ENCODE data around the gene CDHR2.

CDHR2 gene

GRCh38 chr5:176594554-176594953 lies 45.4 kb downstream of the CDHR2 start:
- H4K8ac ChIP-seq (ENCODE audit: low read depth, low read length), result no peak overlapping the region
- H2BK15ac ChIP-seq (replicated peaks; ENCODE audit: low read depth), result no peak overlapping the region
- no peak for DNase-seq
- no peak overlapping the region for H2BK120ac ChIP-seq (ENCODE audit: low read depth, low read length)
- no peak overlapping the region for H2AK5ac ChIP-seq (ENCODE audit: low read length)
- no CpG with 5 or more reads among the region's 8 CpGs for WGBS (ENCODE audit: extremely low coverage, insufficient coverage, low lambda C conversion rate)
- H3K4me3 ChIP-seq (ENCODE audit: low read length), result no peak overlapping the region
- no peak overlapping the region for H3K4me2 ChIP-seq (ENCODE audit: low read length)
- H3K79me1 ChIP-seq (ENCODE audit: low read length), result no peaks in the 10 kb centered on the region
- no peaks in the 10 kb centered on the region for H3K36me3 ChIP-seq (ENCODE audit: control insufficient read depth, insufficient read depth, low read length)
- no peak overlapping the region for H3K4ac ChIP-seq (ENCODE audit: low read depth, low read length)
- no peak overlapping the region for H3K18ac ChIP-seq (ENCODE audit: low read length)
- no peak overlapping the region for H3K23ac ChIP-seq (ENCODE audit: low read length)
- no peak overlapping the region for H4K5ac ChIP-seq (ENCODE audit: low read length)
- H3K9ac ChIP-seq (ENCODE audit: low read length), result no peak overlapping the region
- no peaks in the 10 kb centered on the region for H3K4me1 ChIP-seq (ENCODE audit: control insufficient read depth, low read depth, low read length)
- H3K79me2 ChIP-seq (ENCODE audit: control insufficient read depth, insufficient read depth, low read length), result no peaks in the 10 kb centered on the region
- H3K27me3 ChIP-seq (ENCODE audit: insufficient read depth, low read length, poor library complexity), result no peaks in the 10 kb centered on the region
- H2BK5ac ChIP-seq (ENCODE audit: low read length), result no peak overlapping the region
- no peak overlapping the region for H3K56ac ChIP-seq (ENCODE audit: low read length)
- no peak overlapping the region for H3K27ac ChIP-seq (ENCODE audit: low read depth, low read length)

GRCh38 chr5:176595386-176595943 lies 46.3 kb downstream of the CDHR2 start:
- Histone ChIP-seq H2BK5ac (ENCODE audit: low read length) (no peak overlapping the region), H4K8ac (ENCODE audit: low read depth, low read length) (no peak overlapping the region), H3K4ac (ENCODE audit: low read depth, low read length) (no peak overlapping the region)

GRCh38 chr5:176596069-176596644 lies 47.0 kb downstream of the CDHR2 start:
- no peak overlapping the region for H2BK15ac ChIP-seq (replicated peaks; ENCODE audit: low read depth)
- no peak overlapping the region for H4K5ac ChIP-seq (ENCODE audit: low read length)
- no peak overlapping the region for H2BK120ac ChIP-seq (ENCODE audit: low read depth, low read length)
- no peak overlapping the region for H3K56ac ChIP-seq (ENCODE audit: low read length)
- no peak overlapping the region for H2BK5ac ChIP-seq (ENCODE audit: low read length)
- no peak for DNase-seq
- H2AK5ac ChIP-seq (ENCODE audit: low read length), result no peak overlapping the region
- WGBS (ENCODE audit: extremely low coverage, insufficient coverage, low lambda C conversion rate), result no CpG with 5 or more reads among the region's 23 CpGs
- no peaks in the 10 kb centered on the region for H3K36me3 ChIP-seq (ENCODE audit: control insufficient read depth, insufficient read depth, low read length)
- no peak overlapping the region for H3K23ac ChIP-seq (ENCODE audit: low read length)
- H3K27me3 ChIP-seq (ENCODE audit: insufficient read depth, low read length, poor library complexity), result no peaks in the 10 kb centered on the region
- no peak overlapping the region for H3K4ac ChIP-seq (ENCODE audit: low read depth, low read length)
- no peak overlapping the region for H3K9ac ChIP-seq (ENCODE audit: low read length)
- no peaks in the 10 kb centered on the region for H3K79me2 ChIP-seq (ENCODE audit: control insufficient read depth, insufficient read depth, low read length)
- H3K18ac ChIP-seq (ENCODE audit: low read length), result no peak overlapping the region
- H3K4me1 ChIP-seq (ENCODE audit: control insufficient read depth, low read depth, low read length), result no peaks in the 10 kb centered on the region
- no peak overlapping the region for H4K8ac ChIP-seq (ENCODE audit: low read depth, low read length)
- H3K79me1 ChIP-seq (ENCODE audit: low read length), result no peaks in the 10 kb centered on the region
- no peak overlapping the region for H3K4me3 ChIP-seq (ENCODE audit: low read length)
- no peak overlapping the region for H3K4me2 ChIP-seq (ENCODE audit: low read length)
- no peak overlapping the region for H3K27ac ChIP-seq (ENCODE audit: low read depth, low read length)

More at GRCh38 chr5:176595386-176595943, 46.3 kb downstream of the CDHR2 start:
- no peak overlapping the region for H3K56ac ChIP-seq (ENCODE audit: low read length)
- H2BK120ac ChIP-seq (ENCODE audit: low read depth, low read length), result no peak overlapping the region
- no peak overlapping the region for H3K27ac ChIP-seq (ENCODE audit: low read depth, low read length)
- H4K5ac ChIP-seq (ENCODE audit: low read length), result no peak overlapping the region
- H3K79me1 ChIP-seq (ENCODE audit: low read length), result no peaks in the 10 kb centered on the region
- no peak overlapping the region for H2AK5ac ChIP-seq (ENCODE audit: low read length)
- H3K27me3 ChIP-seq (ENCODE audit: insufficient read depth, low read length, poor library complexity), result no peaks in the 10 kb centered on the region
- no peaks in the 10 kb centered on the region for H3K79me2 ChIP-seq (ENCODE audit: control insufficient read depth, insufficient read depth, low read length)
- no peaks in the 10 kb centered on the region for H3K4me1 ChIP-seq (ENCODE audit: control insufficient read depth, low read depth, low read length)
- H3K4me2 ChIP-seq (ENCODE audit: low read length), result no peak overlapping the region
- H3K18ac ChIP-seq (ENCODE audit: low read length), result no peak overlapping the region
- H2BK15ac ChIP-seq (replicated peaks; ENCODE audit: low read depth), result no peak overlapping the region
- H3K23ac ChIP-seq (ENCODE audit: low read length), result no peak overlapping the region
- no peak overlapping the region for H3K9ac ChIP-seq (ENCODE audit: low read length)
- no peak for DNase-seq
- no CpG with 5 or more reads among the region's 11 CpGs for WGBS (ENCODE audit: extremely low coverage, insufficient coverage, low lambda C conversion rate)
- H3K36me3 ChIP-seq (ENCODE audit: control insufficient read depth, insufficient read depth, low read length), result no peaks in the 10 kb centered on the region
- no peak overlapping the region for H3K4me3 ChIP-seq (ENCODE audit: low read length)

DNA sequence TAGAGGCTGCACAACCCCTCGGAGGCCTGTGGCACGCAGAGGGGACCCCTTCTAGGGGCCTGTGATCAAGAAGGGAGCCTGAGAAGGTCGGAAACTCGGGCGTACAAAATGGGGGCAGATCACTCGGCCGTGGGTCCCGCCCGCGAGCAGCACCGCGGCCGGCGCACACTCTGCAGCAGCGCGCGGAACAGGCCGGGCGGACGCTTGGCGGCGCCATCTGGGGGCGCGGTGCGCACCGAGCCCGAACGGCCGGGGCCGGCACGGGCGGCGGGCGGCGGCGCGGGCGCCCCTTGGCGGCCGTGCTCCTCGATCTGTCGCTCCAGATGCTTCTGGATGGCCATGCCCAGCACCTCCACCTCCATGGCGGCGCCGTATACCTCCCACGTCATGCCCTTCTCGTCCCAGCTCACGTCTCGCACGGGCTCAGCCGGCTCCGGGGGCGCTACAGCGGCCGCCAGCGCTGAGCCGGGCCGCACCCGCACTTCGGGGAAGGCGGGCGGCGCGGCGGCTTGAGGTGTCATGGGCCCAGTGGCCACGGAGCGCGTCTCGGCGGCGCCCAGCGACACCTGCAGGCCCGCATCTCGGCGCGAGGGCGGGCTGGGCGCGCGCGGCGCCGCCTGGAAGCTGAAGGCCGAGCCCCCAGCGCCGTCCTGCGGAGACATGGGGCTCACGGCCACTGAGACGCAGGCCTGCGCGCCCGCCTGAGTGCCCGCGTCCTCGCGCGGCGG lies 47.7 kb downstream of the CDHR2 start:
- Histone ChIP-seq H3K23ac (ENCODE audit: low read length) (no peak overlapping the region), H4K8ac (ENCODE audit: low read depth, low read length) (no peak overlapping the region), H2AK5ac (ENCODE audit: low read length) (no peak overlapping the region), H3K36me3 (ENCODE audit: control insufficient read depth, insufficient read depth, low read length) (no peaks in the 10 kb centered on the region), H4K5ac (ENCODE audit: low read length) (no peak overlapping the region), H2BK5ac (ENCODE audit: low read length) (no peak overlapping the region), H3K79me2 (ENCODE audit: control insufficient read depth, insufficient read depth, low read length) (no peaks in the 10 kb centered on the region), H3K4ac (ENCODE audit: low read depth, low read length) (no peak overlapping the region), H3K27me3 (ENCODE audit: insufficient read depth, low read length, poor library complexity) (no peaks in the 10 kb centered on the region), H3K4me3 (ENCODE audit: low read length) (no peak overlapping the region), H3K18ac (ENCODE audit: low read length) (no peak overlapping the region), H3K56ac (ENCODE audit: low read length) (no peak overlapping the region), H3K27ac (ENCODE audit: low read depth, low read length) (no peak overlapping the region), H2BK120ac (ENCODE audit: low read depth, low read length) (no peak overlapping the region), H3K4me1 (ENCODE audit: control insufficient read depth, low read depth, low read length) (no peaks in the 10 kb centered on the region), H3K4me2 (ENCODE audit: low read length) (no peak overlapping the region), H2BK15ac (replicated peaks; ENCODE audit: low read depth) (no peak overlapping the region), H3K79me1 (ENCODE audit: low read length) (no peaks in the 10 kb centered on the region), H3K9ac (ENCODE audit: low read length) (no peak overlapping the region)
- peak; percentile 52 for DNase-seq
- no CpG with 5 or more reads among the region's 98 CpGs for WGBS (ENCODE audit: extremely low coverage, insufficient coverage, low lambda C conversion rate)

GRCh38 chr5:176597417-176598389 lies 48.6 kb downstream of the CDHR2 start:
- Histone ChIP-seq H2BK5ac (ENCODE audit: low read length) (no peak overlapping the region), H3K9ac (ENCODE audit: low read length) (no peak overlapping the region), H3K4me2 (ENCODE audit: low read length) (no peak overlapping the region), H3K4me3 (ENCODE audit: low read length) (no peak overlapping the region), H3K27ac (ENCODE audit: low read depth, low read length) (no peak overlapping the region), H4K5ac (ENCODE audit: low read length) (no peak overlapping the region), H3K79me1 (ENCODE audit: low read length) (no peaks in the 10 kb centered on the region), H3K27me3 (ENCODE audit: insufficient read depth, low read length, poor library complexity) (no peaks in the 10 kb centered on the region), H3K23ac (ENCODE audit: low read length) (no peak overlapping the region), H2BK15ac (replicated peaks; ENCODE audit: low read depth) (no peak overlapping the region), H2AK5ac (ENCODE audit: low read length) (no peak overlapping the region), H3K56ac (ENCODE audit: low read length) (no peak overlapping the region), H2BK120ac (ENCODE audit: low read depth, low read length) (no peak overlapping the region), H3K4ac (ENCODE audit: low read depth, low read length) (no peak overlapping the region), H4K8ac (ENCODE audit: low read depth, low read length) (no peak overlapping the region), H3K18ac (ENCODE audit: low read length) (no peak overlapping the region), H3K79me2 (ENCODE audit: control insufficient read depth, insufficient read depth, low read length) (no peaks in the 10 kb centered on the region), H3K36me3 (ENCODE audit: control insufficient read depth, insufficient read depth, low read length) (no peaks in the 10 kb centered on the region), H3K4me1 (ENCODE audit: control insufficient read depth, low read depth, low read length) (no peaks in the 10 kb centered on the region)
- DNase-seq, result peak; percentile 53
- no CpG with 5 or more reads among the region's 47 CpGs for whole genome bisulfite sequencing (ENCODE audit: extremely low coverage, insufficient coverage, low lambda C conversion rate)

Data from mesendoderm (in vitro differentiated cells).